K562 (cell line): ENCODE measurements around the gene MBD4. TPM values are rescaled to one million over a fixed set of nuclear protein-coding genes. Genes with fewer than 3 reads are reported as not detected.

Experiments
- ATAC-seq: fragments of 200-7000 bp; cut with Tn5 transposase; 3 replicates; pipeline ENCODE4 v1.9.1; 2020; ENCODE audit warnings: moderate library complexity
- BruUV-seq: library from RNA; stranded (reverse); fragments of 400-500 nt; replicated peaks from 2 replicates; lab custom pipeline; 2021; lab: Mats Ljungman, UMichigan
- CTCF ChIA-PET: fragments of 300-600 bp; formaldehyde crosslinking; extraction: SDS; loops from one replicate; lab custom pipeline; 2021; ENCODE audit warnings: low intra/inter-chr PET ratio; lab: Yijun Ruan, JAX
- POLR2A ChIA-PET: fragments of 300-600, 350-650 bp; sonication (Branson Sonifier 250); formaldehyde crosslinking; extraction: SDS; loops from one replicate; lab custom pipeline; 2021; ENCODE audit warnings: antibody characterized with exemption, inconsistent platforms; lab: Yijun Ruan, JAX
- DNase-seq, 4 experiments: peaks; one replicate each; pipeline versions ENCODE4 v3.0.0 to v3.0.0-alpha.2; 2011 to 2018; ENCODE audit warnings: low spot score in 3 of 4, mixed read lengths in 3 of 4; ENCODE audit errors: extremely low read depth in 1 of 4
- FAIRE-seq: peaks from 2 replicates; lab custom pipeline; 2011; peaks lifted over from hg19 to GRCh38; lab: Jason Lieb, UNC
- H2AFZ ChIP-seq: 2 replicates; pipeline ENCODE4 v1.6.0; 2011; ENCODE audit warnings: low read depth, low read length, control low read depth, inconsistent platforms
- H3K27ac ChIP-seq: fragments of 200-600 bp; 3 replicates; pipeline ENCODE4 v1.8.0; 2011; ENCODE audit warnings: low read depth, mild to moderate bottlenecking, control low read depth, inconsistent platforms, low read length, moderate library complexity, mixed read lengths; ENCODE audit errors: extremely low read depth
- H3K27me3 ChIP-seq, 2 experiments: fragments of 300-600 bp in 1 of 2; 2 replicates in 1 of 2; 3 replicates in 1 of 2; pipeline versions ENCODE4 v1.6.0 to v1.8.0; 2011; ENCODE audit warnings: inconsistent platforms in 2 of 2, low read length in 2 of 2, mild to moderate bottlenecking in 1 of 2, mixed read lengths in 1 of 2, moderate library complexity in 1 of 2; ENCODE audit not compliant: control insufficient read depth in 2 of 2, insufficient read depth in 2 of 2
- H3K36me3 ChIP-seq: fragments of 300-600 bp; 3 replicates; pipeline ENCODE4 v1.8.0; 2011; ENCODE audit warnings: mild to moderate bottlenecking, low read length, inconsistent platforms; ENCODE audit not compliant: control insufficient read depth, insufficient read depth
- H3K4me1 ChIP-seq, 2 experiments: fragments of 200-600 bp in 1 of 2; replicated peaks in 1 of 2; 2 replicates in 1 of 2; 3 replicates in 1 of 2; pipeline versions ENCODE4 v1.5.1 to v1.8.0; 2011; ENCODE audit warnings: inconsistent platforms in 2 of 2, low read length in 2 of 2, mild to moderate bottlenecking in 1 of 2, mixed read lengths in 1 of 2, moderate library complexity in 1 of 2; ENCODE audit not compliant: control insufficient read depth in 2 of 2, insufficient read depth in 2 of 2
- H3K4me2 ChIP-seq: 2 replicates; pipeline ENCODE4 v1.6.1; 2011; ENCODE audit warnings: low read length, control low read depth, inconsistent platforms, mixed read lengths; ENCODE audit not compliant: insufficient read depth
- H3K4me3 ChIP-seq: fragments of 200-600 bp; sonication (generic), shearing (Covaris generic); 2 replicates; pipeline ENCODE4 v1.5.1; 2016; ENCODE audit warnings: control low read depth, inconsistent platforms
- H3K79me2 ChIP-seq: fragments of 200-600 bp; 3 replicates; pipeline ENCODE4 v1.8.0; 2011; ENCODE audit warnings: low read length, inconsistent platforms; ENCODE audit not compliant: control insufficient read depth, insufficient read depth
- H3K9ac ChIP-seq, 2 experiments: 2 replicates each; pipeline versions ENCODE4 v1.6.0 to v1.6.1; 2011; ENCODE audit warnings: low read depth in 2 of 2, low read length in 2 of 2, control low read depth in 1 of 2, inconsistent platforms in 1 of 2, mild to moderate bottlenecking in 1 of 2, mixed read lengths in 1 of 2; ENCODE audit not compliant: insufficient read depth in 1 of 2
- H3K9me1 ChIP-seq: one replicate; pipeline ENCODE4 v1.6.0; 2011; ENCODE audit warnings: inconsistent platforms, mild to moderate bottlenecking, low read length, moderate library complexity; ENCODE audit not compliant: control insufficient read depth, insufficient read depth
- H3K9me3 ChIP-seq: replicated peaks from 2 replicates; pipeline ENCODE4 v1.5.1; 2011; ENCODE audit warnings: low read depth, low read length, inconsistent platforms; ENCODE audit not compliant: control insufficient read depth, insufficient read depth
- H4K20me1 ChIP-seq: replicated peaks from 2 replicates; pipeline ENCODE4 v1.6.1; 2011; ENCODE audit warnings: low read length, inconsistent platforms, mixed read lengths; ENCODE audit not compliant: control insufficient read depth, insufficient read depth
- ATF3 ChIP-seq, 2 experiments: fragments of 450-650 bp in 1 of 2; sonication (generic) in 1 of 2; formaldehyde crosslinking in 1 of 2; IDR thresholded peaks in 1 of 2; conservative IDR thresholded peaks in 1 of 2; 2 replicates each; pipeline versions ENCODE4 v1.6.1 to v1.8.1; 2016 to 2023; ENCODE audit warnings: mild to moderate bottlenecking in 2 of 2, moderate library complexity in 2 of 2, inconsistent platforms in 1 of 2, missing genetic modification reagents in 1 of 2
- DACH1 ChIP-seq: fragments of 450-650 bp; IDR thresholded peaks from 2 replicates; pipeline ENCODE4 v1.6.1; 2018; ENCODE audit not compliant: partially characterized antibody
- HDAC6 ChIP-seq: IDR thresholded peaks from 2 replicates; pipeline ENCODE4 v1.6.1; 2012; ENCODE audit warnings: low read depth, mild to moderate bottlenecking, control low read depth, inconsistent platforms, low read length, moderate library complexity
- PRMT5 ChIP-seq: sonication (generic); formaldehyde crosslinking; IDR thresholded peaks from 2 replicates; pipeline ENCODE4 v1.5.0; 2020; ENCODE audit warnings: missing genetic modification reagents
- RFX7 ChIP-seq: fragments of 250-450 bp; sonication (Bioruptor Pico); IDR thresholded peaks from 2 replicates; pipeline ENCODE4 v1.5.1; 2021; ENCODE audit warnings: mild to moderate bottlenecking
- SAP30 ChIP-seq: fragments of 200-600 bp; sonication (generic); IDR thresholded peaks from 2 replicates; pipeline ENCODE4 v1.6.1; 2012; ENCODE audit warnings: borderline replicate concordance, low read depth, mild to moderate bottlenecking, moderate library complexity, low read length, control low read depth, inconsistent platforms; ENCODE audit not compliant: insufficient read depth, poor library complexity, severe bottlenecking
- SMC3 ChIP-seq: conservative IDR thresholded peaks from 2 replicates; pipeline ENCODE4 v1.6.1; 2011; ENCODE audit warnings: low read depth, low read length, improper control_type of control experiment; ENCODE audit not compliant: insufficient read depth
- TAF7 ChIP-seq: fragments of 450-650 bp; IDR thresholded peaks from 2 replicates; pipeline ENCODE4 v1.6.1; 2016; ENCODE audit warnings: missing genetic modification characterization, missing compliant biosample characterization
- ZBTB11 ChIP-seq, 3 experiments: fragments of 200-800 bp in 1 of 3; fragments of 250-450 bp in 1 of 3; fragments of 450-650 bp in 1 of 3; sonication (Bioruptor Pico) in 1 of 3; sonication (Bioruptor generic) in 1 of 3; formaldehyde crosslinking in 1 of 3; IDR thresholded peaks; 2 replicates each; pipeline versions ENCODE4 v1.6.1 to v1.8.0; 2016 to 2022; ENCODE audit warnings: mild to moderate bottlenecking in 2 of 3, missing genetic modification characterization in 2 of 3, missing compliant biosample characterization in 1 of 3, moderate library complexity in 1 of 3
- WGBS: fragments of 100-300 bp; shearing (Covaris generic); methylation state at CpG from one replicate; pipeline ENCODE4 v1.1.6; 2016; ENCODE audit warnings: low coverage, mixed read lengths; ENCODE audit not compliant: insufficient coverage; ENCODE audit errors: missing lambda C conversion rate; 5-methylcytosine and 5-hydroxymethylcytosine counted together
- in situ Hi-C: fragments of 300-500 bp; cut with MboI; formaldehyde crosslinking; loops from 4 replicates; pipeline ENCODE4 v1.15.0; 2018; ENCODE audit warnings: inconsistent platforms, mixed read lengths
- intact Hi-C: fragments of 100-400 bp; cut with micrococcal nuclease; formaldehyde crosslinking; loops from 2 replicates; pipeline ENCODE4 v1.14.2; 2022
- polyA plus RNA-seq, 8 experiments: library from polyadenylated mRNA; depleted of rRNA in 4 of 8; stranded (reverse) in 5 of 8; unstranded in 3 of 8; fragments of >200 nt; fragmentation: Nextera tagmentation in 2 of 8; fragmentation: Illumina TruSeq in 1 of 8; extraction: Ambion mirVana in 2 of 8; extraction: Trizol in 1 of 8; gene quantifications; 2 replicates each; pipeline versions ENCODE4 v1.2.1 to v1.2.3, GENCODE V29; 2011 to 2014; ENCODE audit warnings: inconsistent platforms in 1 of 8, missing spikeins in 1 of 8
- total RNA-seq, 7 experiments: library from RNA; depleted of rRNA in 6 of 7; stranded (reverse); fragments of >200 nt in 6 of 7; fragmentation: Illumina TruSeq in 2 of 7; extraction: Trizol in 2 of 7; gene quantifications; 2 replicates each; pipeline versions ENCODE4 v1.2.1 to v1.2.3, GENCODE V29; 2011 to 2021; ENCODE audit warnings: low replicate concordance in 1 of 7

Gene MBD4
- total and polyA plus RNA-seq, 9 of the 15 experiments (the other 6 are each of a cell fraction or from before 2014, with no cell fraction given) = 13.3 to 63.9 (median 39.0) TPM

- no peak for TF ChIP-seq ATF3 (IDR thresholded peaks at IDR 0.05)
- TF ChIP-seq ATF3 (CRISPR knock-in tag; conservative IDR thresholded peaks at IDR 0.05) = 0 out of 2 replicates have a peak, but pooled peaks have one; percentile 33
These were observed 11.8 kb downstream of the MBD4 start (continued) for GRCh38 chr3:129428007-129428375.

GRCh38 chr3:129425619-129426018 lies 14.1 kb downstream of the MBD4 start:
- Histone ChIP-seq H3K27me3 (no peaks in the 10 kb centered on the region), H3K9me3 (no peaks in the 10 kb centered on the region), H3K36me3 (peaks cover 15% of the 10 kb centered on the region; the same call in 2 of the 3 replicates), H2AFZ (peak overlapping the region; percentile 54; the same call in 1 of the 2 replicates), H3K4me2 (no peak overlapping the region), H3K4me3 (no peak overlapping the region), H3K79me2 (no peaks in the 10 kb centered on the region), H3K9me1 (no peaks in the 10 kb centered on the region), H3K27ac (no peak overlapping the region), H3K4me1 (peaks cover 28 to 31% of the 10 kb centered on the region in 2 experiments; a peak in 4 of 5 replicates), H3K9ac (no peak overlapping the region), H4K20me1 (no peaks in the 10 kb centered on the region)
- TF ChIP-seq PRMT5 (no peak), SAP30 (no peak), RFX7 (no peak), DACH1 (no peak), ZBTB11 (CRISPR knock-in tag; IDR thresholded peaks at IDR 0.05) (no peak), HDAC6 (no peak), TAF7 (no peak), SMC3 (no peak)
- DNase-seq (no peak), FAIRE-seq (no peak), ATAC-seq (no peak)
- 67% methylated on average over 2 of the region's 2 CpGs for WGBS
- in situ Hi-C loops = no loop called here
- ChIA-PET POLR2A (interaction anchor here (1.0 to 6.2 kb wide), 3 partner anchors 8 to 14 kb away, joined by 3 to 67 read pairs (median 26); partner anchors contain the start of genes IFT122 and MBD4), CTCF (no interaction called here)
- BruUV-seq = no TSS peak
- intact Hi-C loops = no loop called here
